NCI-H187 (cell line): ENCODE results near the gene TUBB2B.

Source experiments
- DNase-seq, 2 experiments: peaks; one replicate each; lab custom pipeline; 2025; lab: John Stamatoyannopoulos, UW

TUBB2B gene

GRCh38 chr6:3232017-3232945 is 4.8 kb upstream of the TUBB2B start:
- DNase-seq: peak in 1 of 2 experiments; percentile 74

GRCh38 chr6:3231247-3232016 is 4.0 kb upstream of the TUBB2B start:
- peak; percentile 76 to 83 for DNase-seq

GRCh38 chr6:3230900-3231246 is 3.4 kb upstream of the TUBB2B start:
- DNase-seq: peak; percentile 69 to 72

- DNase-seq: no peak
These were observed 2.9 kb upstream of the TUBB2B start for GRCh38 chr6:3230256-3230882.

- peak; percentile 77 to 78 for DNase-seq
These were observed 2.2 kb upstream of the TUBB2B start for GRCh38 chr6:3229566-3230178.

- peak; percentile 63 to 82 for DNase-seq
These were observed 1.5 kb upstream of the TUBB2B start for GRCh38 chr6:3228771-3229565.

GRCh38 chr6:3228046-3228671 is 706 bp upstream of the TUBB2B start:
- DNase-seq: peak; percentile 81 to 96

- peak in 1 of 2 experiments; percentile 21 for DNase-seq
These were observed 731 bp downstream of the TUBB2B start for GRCh38 chr6:3226481-3227362.

- DNase-seq: no peak
These were observed 1.4 kb downstream of the TUBB2B start for GRCh38 chr6:3226042-3226441.

GRCh38 chr6:3222506-3223038 is 4.9 kb downstream of the TUBB2B start:
- peak; percentile 9 to 26 for DNase-seq

- no peak for DNase-seq
These were observed 5.9 kb downstream of the TUBB2B start for GRCh38 chr6:3221578-3221977.

- no peak for DNase-seq
These were observed 7.1 kb downstream of the TUBB2B start for GRCh38 chr6:3220366-3220765.

- no peak for DNase-seq
These were observed 9.2 kb downstream of the TUBB2B start for GRCh38 chr6:3218266-3218665.

- no peak for DNase-seq
These were observed 10.2 kb downstream of the TUBB2B start for GRCh38 chr6:3217286-3217685.

- no peak for DNase-seq
These were observed 12.6 kb downstream of the TUBB2B start for GRCh38 chr6:3214898-3215297.

- DNase-seq: no peak
These were observed 14.1 kb downstream of the TUBB2B start for GRCh38 chr6:3213334-3213695.

- DNase-seq: no peak
These were observed 15.2 kb downstream of the TUBB2B start for GRCh38 chr6:3212261-3212660.

GRCh38 chr6:3211681-3212080 is 15.8 kb downstream of the TUBB2B start:
- no peak for DNase-seq

- no peak for DNase-seq
These were observed 17.3 kb downstream of the TUBB2B start for GRCh38 chr6:3210024-3210610.
